Panc1 (cell line): ENCODE measurements around the gene BRME1.

Source experiments
- POLR2AphosphoS5 ChIP-seq: IDR thresholded peaks from 2 replicates; pipeline ENCODE4 v1.6.1; 2012; ENCODE audit warnings: mild to moderate bottlenecking, low read depth, low read length, moderate library complexity
- TF ChIP-seq, protein P1 (sequence below): fragments of 450-650 bp; IDR thresholded peaks from 2 replicates; pipeline ENCODE4 v1.5.1; 2017; ENCODE audit warnings: mild to moderate bottlenecking
- TF ChIP-seq, protein P2 (sequence below), 2 experiments: IDR thresholded peaks; 2 replicates each; pipeline ENCODE4 v1.6.1; 2011 to 2012; ENCODE audit warnings: low read depth in 2 of 2, control low read depth in 1 of 2, low read length in 1 of 2, mild to moderate bottlenecking in 1 of 2, moderate library complexity in 1 of 2; ENCODE audit not compliant: insufficient read depth in 1 of 2

GRCh38 chr19:13899393-13899792 lies 6.5 kb downstream of the BRME1 start:
- TF ChIP-seq, protein P1, sequence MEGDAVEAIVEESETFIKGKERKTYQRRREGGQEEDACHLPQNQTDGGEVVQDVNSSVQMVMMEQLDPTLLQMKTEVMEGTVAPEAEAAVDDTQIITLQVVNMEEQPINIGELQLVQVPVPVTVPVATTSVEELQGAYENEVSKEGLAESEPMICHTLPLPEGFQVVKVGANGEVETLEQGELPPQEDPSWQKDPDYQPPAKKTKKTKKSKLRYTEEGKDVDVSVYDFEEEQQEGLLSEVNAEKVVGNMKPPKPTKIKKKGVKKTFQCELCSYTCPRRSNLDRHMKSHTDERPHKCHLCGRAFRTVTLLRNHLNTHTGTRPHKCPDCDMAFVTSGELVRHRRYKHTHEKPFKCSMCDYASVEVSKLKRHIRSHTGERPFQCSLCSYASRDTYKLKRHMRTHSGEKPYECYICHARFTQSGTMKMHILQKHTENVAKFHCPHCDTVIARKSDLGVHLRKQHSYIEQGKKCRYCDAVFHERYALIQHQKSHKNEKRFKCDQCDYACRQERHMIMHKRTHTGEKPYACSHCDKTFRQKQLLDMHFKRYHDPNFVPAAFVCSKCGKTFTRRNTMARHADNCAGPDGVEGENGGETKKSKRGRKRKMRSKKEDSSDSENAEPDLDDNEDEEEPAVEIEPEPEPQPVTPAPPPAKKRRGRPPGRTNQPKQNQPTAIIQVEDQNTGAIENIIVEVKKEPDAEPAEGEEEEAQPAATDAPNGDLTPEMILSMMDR = no peak
- TF ChIP-seq, protein P2, sequence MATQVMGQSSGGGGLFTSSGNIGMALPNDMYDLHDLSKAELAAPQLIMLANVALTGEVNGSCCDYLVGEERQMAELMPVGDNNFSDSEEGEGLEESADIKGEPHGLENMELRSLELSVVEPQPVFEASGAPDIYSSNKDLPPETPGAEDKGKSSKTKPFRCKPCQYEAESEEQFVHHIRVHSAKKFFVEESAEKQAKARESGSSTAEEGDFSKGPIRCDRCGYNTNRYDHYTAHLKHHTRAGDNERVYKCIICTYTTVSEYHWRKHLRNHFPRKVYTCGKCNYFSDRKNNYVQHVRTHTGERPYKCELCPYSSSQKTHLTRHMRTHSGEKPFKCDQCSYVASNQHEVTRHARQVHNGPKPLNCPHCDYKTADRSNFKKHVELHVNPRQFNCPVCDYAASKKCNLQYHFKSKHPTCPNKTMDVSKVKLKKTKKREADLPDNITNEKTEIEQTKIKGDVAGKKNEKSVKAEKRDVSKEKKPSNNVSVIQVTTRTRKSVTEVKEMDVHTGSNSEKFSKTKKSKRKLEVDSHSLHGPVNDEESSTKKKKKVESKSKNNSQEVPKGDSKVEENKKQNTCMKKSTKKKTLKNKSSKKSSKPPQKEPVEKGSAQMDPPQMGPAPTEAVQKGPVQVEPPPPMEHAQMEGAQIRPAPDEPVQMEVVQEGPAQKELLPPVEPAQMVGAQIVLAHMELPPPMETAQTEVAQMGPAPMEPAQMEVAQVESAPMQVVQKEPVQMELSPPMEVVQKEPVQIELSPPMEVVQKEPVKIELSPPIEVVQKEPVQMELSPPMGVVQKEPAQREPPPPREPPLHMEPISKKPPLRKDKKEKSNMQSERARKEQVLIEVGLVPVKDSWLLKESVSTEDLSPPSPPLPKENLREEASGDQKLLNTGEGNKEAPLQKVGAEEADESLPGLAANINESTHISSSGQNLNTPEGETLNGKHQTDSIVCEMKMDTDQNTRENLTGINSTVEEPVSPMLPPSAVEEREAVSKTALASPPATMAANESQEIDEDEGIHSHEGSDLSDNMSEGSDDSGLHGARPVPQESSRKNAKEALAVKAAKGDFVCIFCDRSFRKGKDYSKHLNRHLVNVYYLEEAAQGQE (IDR thresholded peaks at IDR 0.05; ENCODE audit: insufficient read depth in 1 of 2, low read depth in 2 of 2, low read length in 1 of 2) = no peak
- TF ChIP-seq POLR2AphosphoS5 = no peak
